Measurements from ENCODE around the gene STIP1. TPM values are rescaled to one million over a fixed set of nuclear protein-coding genes. Genes with fewer than 3 reads are reported as not detected.

STIP1 gene
- total RNA-seq, 4 donors from 2014 or later = 80.8 to 116 (median 106) TPM

- TF ChIP-seq POLR2A (IDR thresholded peaks at IDR 0.05) (no peak), CTCF (IDR thresholded peaks at IDR 0.05) (no peak)
- Histone ChIP-seq H3K4me3 (replicated peaks in 1 of 3) (no peak overlapping the region), H3K4me1 (no peaks in the 10 kb centered on the region), H3K27me3 (no peaks in the 10 kb centered on the region), H3K9me3 (no peaks in the 10 kb centered on the region), H3K36me3 (peaks cover 88 to 94% of the 10 kb centered on the region in 2 donors), H3K27ac (no peak overlapping the region)
- intact Hi-C loops (cut with DNase I) = no loop called here
- WGBS, 2 donors = 98 to 100% methylated on average over 2 of the region's 2 CpGs
- no peak for DNase-seq
These were observed 12.5 kb downstream of the STIP1 start for GRCh38 chr11:64198511-64198910.

- no peak for DNase-seq
- WGBS, 2 donors = 90 to 94% methylated on average over 3 of the region's 3 CpGs
- Histone ChIP-seq H3K27ac (no peak overlapping the region), H3K4me3 (replicated peaks in 1 of 3) (no peak overlapping the region), H3K27me3 (no peaks in the 10 kb centered on the region), H3K36me3 (peaks cover 61 to 68% of the 10 kb centered on the region in 2 donors), H3K9me3 (no peaks in the 10 kb centered on the region), H3K4me1 (peaks cover 9 to 13% of the 10 kb centered on the region in 2 donors)
- TF ChIP-seq POLR2A (IDR thresholded peaks at IDR 0.05) (no peak), CTCF (IDR thresholded peaks at IDR 0.05) (no peak)
- intact Hi-C loops (cut with DNase I) = no loop called here
These were observed 15.6 kb downstream of the STIP1 start for GRCh38 chr11:64201543-64201942.

GRCh38 chr11:64202992-64203391 is 17.0 kb downstream of the STIP1 start:
- Histone ChIP-seq H3K9me3 (no peaks in the 10 kb centered on the region), H3K27ac (no peak overlapping the region), H3K36me3 (peaks cover 47 to 53% of the 10 kb centered on the region in 2 donors), H3K27me3 (no peaks in the 10 kb centered on the region), H3K4me3 (replicated peaks in 1 of 3) (no peak overlapping the region), H3K4me1 (peaks cover 9 to 20% of the 10 kb centered on the region in 2 donors)
- TF ChIP-seq CTCF (IDR thresholded peaks at IDR 0.05) = no peak
- TF ChIP-seq POLR2A (IDR thresholded peaks at IDR 0.05) = no peak
- no peak for DNase-seq
- intact Hi-C loops (cut with DNase I) = no loop called here
- whole genome bisulfite sequencing, 2 donors = 97 to 99% methylated on average over 9 of the region's 9 CpGs

DNA sequence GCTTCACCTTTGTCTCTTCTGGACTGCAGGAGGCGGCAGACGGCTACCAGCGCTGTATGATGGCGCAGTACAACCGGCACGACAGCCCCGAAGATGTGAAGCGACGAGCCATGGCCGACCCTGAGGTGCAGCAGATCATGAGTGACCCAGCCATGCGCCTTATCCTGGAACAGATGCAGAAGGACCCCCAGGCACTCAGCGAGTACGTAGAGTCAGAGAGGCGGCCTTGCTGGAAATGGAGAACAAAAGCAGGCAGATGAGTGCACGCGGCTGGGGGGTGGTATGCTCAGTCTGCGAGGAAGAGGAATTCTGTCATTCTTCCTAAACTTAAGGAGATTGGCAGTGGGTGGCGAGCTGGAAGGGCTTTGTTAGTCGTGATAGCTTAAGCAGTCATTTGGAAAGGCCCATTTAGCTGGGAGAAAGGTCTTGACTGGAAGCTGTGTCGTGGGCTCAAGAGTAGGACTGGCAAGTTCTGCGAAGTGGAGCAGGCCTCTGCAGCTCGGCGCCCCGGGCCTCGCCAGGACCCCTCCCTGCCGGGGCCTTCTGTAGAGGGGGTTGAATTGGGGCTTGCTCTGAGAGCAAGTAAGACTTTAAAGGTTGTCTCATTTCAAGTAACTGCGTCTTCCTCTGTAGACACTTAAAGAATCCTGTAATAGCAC is 17.6 kb downstream of the STIP1 start:
- Histone ChIP-seq H3K4me1 (peaks cover 9 to 25% of the 10 kb centered on the region in 2 donors), H3K36me3 (peaks cover 41 to 48% of the 10 kb centered on the region in 2 donors), H3K27ac (no peak overlapping the region), H3K4me3 (replicated peaks in 1 of 3) (no peak overlapping the region), H3K9me3 (no peaks in the 10 kb centered on the region), H3K27me3 (no peaks in the 10 kb centered on the region)
- 88% methylated on average over 27 of the region's 27 CpGs for WGBS, 2 donors
- DNase-seq = no peak
- TF ChIP-seq POLR2A (IDR thresholded peaks at IDR 0.05) (no peak), CTCF (IDR thresholded peaks at IDR 0.05) (no peak)
- intact Hi-C loops (cut with DNase I) = no loop called here

DNA sequence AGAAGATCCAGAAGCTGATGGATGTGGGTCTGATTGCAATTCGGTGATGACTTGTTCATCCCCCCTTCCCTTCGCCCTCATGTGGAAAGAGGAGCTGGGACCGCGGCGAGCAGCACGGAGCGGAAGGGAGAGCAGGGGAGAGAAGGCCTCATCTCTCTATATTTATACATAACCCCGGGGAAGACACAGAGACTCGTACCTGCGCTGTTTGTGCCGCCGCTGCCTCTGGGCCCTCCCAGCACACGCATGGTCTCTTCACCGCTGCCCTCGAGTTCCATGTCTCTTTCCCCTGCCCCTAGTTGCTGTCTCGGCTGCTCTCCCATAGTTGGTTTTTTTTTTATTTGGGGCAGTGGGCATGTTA is 18.1 kb downstream of the STIP1 start:
- Histone ChIP-seq H3K9me3 (no peaks in the 10 kb centered on the region), H3K27me3 (no peaks in the 10 kb centered on the region), H3K4me3 (replicated peaks in 1 of 3) (no peak overlapping the region), H3K36me3 (peaks cover 36 to 43% of the 10 kb centered on the region in 2 donors), H3K27ac (no peak overlapping the region), H3K4me1 (peaks cover 9 to 26% of the 10 kb centered on the region in 2 donors)
- no peak for TF ChIP-seq POLR2A (IDR thresholded peaks at IDR 0.05)
- no peak for TF ChIP-seq CTCF (IDR thresholded peaks at IDR 0.05)
- DNase-seq = no peak
- intact Hi-C loops (cut with DNase I) = no loop called here
- 78 to 84% methylated on average over 16 of the region's 16 CpGs for WGBS, 2 donors
